H1 (cell line): ENCODE measurements around the gene ADGRA3. TPM values are rescaled to one million over a fixed set of nuclear protein-coding genes. Genes with fewer than 3 reads are reported as not detected.

Experiments
- CTCF ChIA-PET: fragments of 300-600 bp; sonication (Branson Sonifier 250); formaldehyde crosslinking; loops from one replicate; lab custom pipeline; 2021; ENCODE audit not compliant: partially characterized antibody; lab: Charles Lee
- POLR2A ChIA-PET: fragments of 300-600 bp; sonication (Branson Sonifier 250); formaldehyde crosslinking; loops from one replicate; lab custom pipeline; 2021; ENCODE audit warnings: inconsistent platforms; ENCODE audit not compliant: partially characterized antibody; lab: Charles Lee
- DNase-seq, 2 experiments: peaks; one replicate each; pipeline versions ENCODE4 v3.0.0 to v3.0.0-alpha.2; 2010 to 2022; ENCODE audit warnings: low spot score in 2 of 2, low read depth in 1 of 2, mixed read lengths in 1 of 2
- FAIRE-seq: peaks from 2 replicates; lab custom pipeline; 2011; peaks lifted over from hg19 to GRCh38; lab: Jason Lieb, UNC
- H2AFZ ChIP-seq: 2 replicates; pipeline ENCODE4 v1.8.1; 2012; ENCODE audit warnings: low read length, inconsistent platforms
- H2AK5ac ChIP-seq: 2 replicates; pipeline ENCODE4 v1.6.1; 2013; ENCODE audit warnings: low read depth, low read length
- H2BK120ac ChIP-seq: replicated peaks from 2 replicates; pipeline ENCODE3; 2013; ENCODE audit warnings: low read depth, low read length, inconsistent platforms
- H2BK12ac ChIP-seq: 2 replicates; pipeline ENCODE4 v1.6.1; 2013; ENCODE audit warnings: low read depth, low read length
- H2BK15ac ChIP-seq: 2 replicates; pipeline ENCODE4 v1.6.1; 2013; ENCODE audit warnings: low read length
- H2BK20ac ChIP-seq: 2 replicates; pipeline ENCODE4 v1.6.1; 2013; ENCODE audit warnings: low read length
- H2BK5ac ChIP-seq: 2 replicates; pipeline ENCODE4 v1.6.1; 2013; ENCODE audit warnings: low read depth, low read length
- H3K14ac ChIP-seq: 2 replicates; pipeline ENCODE4 v1.6.1; 2013; ENCODE audit warnings: inconsistent platforms; ENCODE audit not compliant: insufficient read length
- H3K18ac ChIP-seq: 2 replicates; pipeline ENCODE4 v1.6.1; 2013; ENCODE audit warnings: low read length; ENCODE audit errors: extremely low read depth
- H3K23ac ChIP-seq: 2 replicates; pipeline ENCODE4 v1.6.1; 2013; ENCODE audit warnings: inconsistent platforms; ENCODE audit not compliant: insufficient read length
- H3K23me2 ChIP-seq: 2 replicates; pipeline ENCODE4 v1.6.1; 2013; ENCODE audit warnings: low read depth, low read length
- H3K27ac ChIP-seq: 2 replicates; pipeline ENCODE4 v1.6.1; 2011; ENCODE audit warnings: low read depth, low read length, inconsistent platforms
- H3K27me3 ChIP-seq, 4 experiments: replicated peaks in 1 of 4; 1 replicate in 1 of 4; 2 replicates in 3 of 4; pipeline versions ENCODE4 v1.6.1 to v1.8.1; 2011 to 2013; ENCODE audit warnings: low read length in 3 of 4, mild to moderate bottlenecking in 3 of 4, inconsistent platforms in 2 of 4, mixed read lengths in 2 of 4, moderate library complexity in 1 of 4; ENCODE audit not compliant: control insufficient read depth in 3 of 4, insufficient read depth in 3 of 4; ENCODE audit errors: extremely low read depth in 1 of 4
- H3K36me3 ChIP-seq, 4 experiments: 2 replicates each; pipeline versions ENCODE4 v1.6.1 to v1.8.1; 2011 to 2013; ENCODE audit warnings: mild to moderate bottlenecking in 4 of 4, low read length in 3 of 4, moderate library complexity in 2 of 4, control low read depth in 1 of 4, inconsistent platforms in 1 of 4; ENCODE audit not compliant: insufficient read depth in 4 of 4, control insufficient read depth in 2 of 4
- H3K4ac ChIP-seq: replicated peaks from 2 replicates; pipeline ENCODE3; 2013; ENCODE audit warnings: low read length, low read depth, mixed read lengths, inconsistent platforms; ENCODE audit not compliant: insufficient read length
- H3K4me1 ChIP-seq, 4 experiments: replicated peaks in 1 of 4; 1 replicate in 1 of 4; 2 replicates in 3 of 4; pipeline versions ENCODE4 v1.6.1 to v1.8.1; 2011 to 2013; ENCODE audit warnings: low read length in 3 of 4, inconsistent platforms in 2 of 4, mixed read lengths in 1 of 4; ENCODE audit not compliant: insufficient read depth in 4 of 4, control insufficient read depth in 3 of 4
- H3K4me2 ChIP-seq, 2 experiments: 2 replicates each; pipeline versions ENCODE4 v1.6.1 to v1.8.1; 2011 to 2013; ENCODE audit warnings: low read depth in 2 of 2, low read length in 2 of 2, control low read depth in 1 of 2, inconsistent platforms in 1 of 2, mild to moderate bottlenecking in 1 of 2; ENCODE audit not compliant: insufficient read depth in 1 of 2
- H3K4me3 ChIP-seq, 4 experiments: fragments of 200-600, 300-600 bp in 1 of 4; sonication (generic), shearing (Covaris generic), sonication (Bioruptor Twin) in 1 of 4; 2 replicates each; pipeline versions ENCODE4 v1.5.1 to v1.8.1; 2011 to 2016; ENCODE audit warnings: low read length in 4 of 4, low read depth in 3 of 4, control low read depth in 2 of 4, inconsistent platforms in 2 of 4, mild to moderate bottlenecking in 2 of 4, mixed read lengths in 1 of 4, moderate library complexity in 1 of 4; ENCODE audit not compliant: insufficient read depth in 2 of 4; ENCODE audit errors: extremely low read depth in 1 of 4
- H3K56ac ChIP-seq: replicated peaks from 2 replicates; pipeline ENCODE3; 2013; ENCODE audit warnings: low read depth, mild to moderate bottlenecking, mixed read lengths, low read length, inconsistent platforms; ENCODE audit not compliant: insufficient read length
- H3K79me1 ChIP-seq: 2 replicates; pipeline ENCODE4 v1.6.1; 2013; ENCODE audit warnings: low read depth, low read length, control low read depth
- H3K79me2 ChIP-seq, 2 experiments: 2 replicates each; pipeline versions ENCODE4 v1.6.1 to v1.8.1; 2012 to 2013; ENCODE audit warnings: low read length in 2 of 2, mild to moderate bottlenecking in 2 of 2, inconsistent platforms in 1 of 2; ENCODE audit not compliant: insufficient read depth in 2 of 2, control insufficient read depth in 1 of 2
- H3K9ac ChIP-seq, 4 experiments: replicated peaks in 1 of 4; 1 replicate in 1 of 4; 2 replicates in 3 of 4; pipeline versions ENCODE4 v1.6.1 to v1.8.1; 2011 to 2013; ENCODE audit warnings: low read depth in 3 of 4, low read length in 3 of 4, control low read depth in 2 of 4, mild to moderate bottlenecking in 2 of 4, moderate library complexity in 2 of 4, inconsistent platforms in 1 of 4; ENCODE audit errors: extremely low read depth in 1 of 4
- H3K9me3 ChIP-seq, 2 experiments: 2 replicates each; pipeline versions ENCODE4 v1.6.1 to v1.8.1; 2012 to 2013; ENCODE audit warnings: mild to moderate bottlenecking in 2 of 2, moderate library complexity in 2 of 2, control low read depth in 1 of 2, inconsistent platforms in 1 of 2, low read depth in 1 of 2, low read length in 1 of 2, mixed read lengths in 1 of 2; ENCODE audit not compliant: insufficient read depth in 2 of 2
- H4K20me1 ChIP-seq, 2 experiments: replicated peaks in 1 of 2; 2 replicates each; pipeline versions ENCODE3 to v1.8.1; 2011 to 2013; ENCODE audit warnings: inconsistent platforms in 2 of 2, low read length in 2 of 2, mild to moderate bottlenecking in 1 of 2; ENCODE audit not compliant: insufficient read depth in 2 of 2, control insufficient read depth in 1 of 2
- H4K5ac ChIP-seq: 2 replicates; pipeline ENCODE4 v1.6.1; 2013; ENCODE audit warnings: low read length, low read depth, mixed read lengths, inconsistent platforms; ENCODE audit not compliant: insufficient read length
- H4K8ac ChIP-seq: 2 replicates; pipeline ENCODE4 v1.8.0; 2013; ENCODE audit warnings: mild to moderate bottlenecking, moderate library complexity, low read length, inconsistent platforms; ENCODE audit not compliant: insufficient read depth; ENCODE audit errors: extremely low read depth
- H4K91ac ChIP-seq: replicated peaks from 2 replicates; pipeline ENCODE3; 2013; ENCODE audit warnings: low read length, mixed read lengths, inconsistent platforms; ENCODE audit not compliant: insufficient read length
- CHD1 ChIP-seq: IDR thresholded peaks from 2 replicates; pipeline ENCODE4 v1.6.1; 2012; ENCODE audit warnings: low read depth, low read length, improper control_type of control experiment
- KDM1A ChIP-seq: fragments of 200-600, 300-600 bp; sonication (generic); IDR thresholded peaks from 2 replicates; pipeline ENCODE4 v1.7.1; 2016; ENCODE audit warnings: mild to moderate bottlenecking, low read length, borderline replicate concordance
- POLR2AphosphoS5 ChIP-seq: IDR thresholded peaks from 2 replicates; pipeline ENCODE4 v1.6.1; 2011; ENCODE audit warnings: low read depth, low read length
- SP2 ChIP-seq: IDR thresholded peaks from 2 replicates; pipeline ENCODE4 v1.6.1; 2012; ENCODE audit warnings: mild to moderate bottlenecking, low read length, inconsistent platforms
- WGBS, 2 experiments: shearing (Covaris generic) in 1 of 2; methylation state at CpG; one replicate each; pipeline versions ENCODE4 v1.1.6 to v1.1.7; 2013 to 2015; ENCODE audit warnings: low lambda C conversion rate in 2 of 2, mixed read lengths in 2 of 2, inconsistent platforms in 1 of 2, low coverage in 1 of 2, missing lambda C conversion rate in 1 of 2; ENCODE audit not compliant: insufficient replicate concordance in 2 of 2, insufficient coverage in 1 of 2, insufficient read length in 1 of 2; ENCODE audit errors: extremely low coverage in 1 of 2, missing lambda C conversion rate in 1 of 2; 5-methylcytosine and 5-hydroxymethylcytosine counted together
- polyA plus RNA-seq, 7 experiments: library from polyadenylated mRNA; depleted of rRNA in 3 of 7; stranded (reverse) in 5 of 7; unstranded in 2 of 7; fragments of >200 nt in 5 of 7; fragments of 200-250 nt in 2 of 7; gene quantifications; 1 replicate in 5 of 7; 2 replicates in 1 of 7; 4 replicates in 1 of 7; pipeline versions ENCODE4 v1.2.1 to v1.2.3, GENCODE V29; 2011 to 2013; ENCODE audit warnings: missing spikeins in 2 of 7, mixed read lengths in 2 of 7
- total RNA-seq: library from RNA; stranded (reverse); fragmentation: NEBNext Ultra II Directional; extraction: Animal tissue kit (Norgen Biotek cat#: 25700); gene quantifications from 2 replicates; pipeline ENCODE4 v1.2.1, GENCODE V29; 2021
- TF ChIP-seq, protein P1 (sequence below): IDR thresholded peaks from 2 replicates; pipeline ENCODE4 v1.6.1; 2012; ENCODE audit warnings: low read length, inconsistent platforms

Gene ADGRA3
- total and polyA plus RNA-seq, 2 of the 8 experiments (the other 6 are each of a cell fraction or from before 2014, with no cell fraction given), result 31.5 to 63.0 TPM

DNA sequence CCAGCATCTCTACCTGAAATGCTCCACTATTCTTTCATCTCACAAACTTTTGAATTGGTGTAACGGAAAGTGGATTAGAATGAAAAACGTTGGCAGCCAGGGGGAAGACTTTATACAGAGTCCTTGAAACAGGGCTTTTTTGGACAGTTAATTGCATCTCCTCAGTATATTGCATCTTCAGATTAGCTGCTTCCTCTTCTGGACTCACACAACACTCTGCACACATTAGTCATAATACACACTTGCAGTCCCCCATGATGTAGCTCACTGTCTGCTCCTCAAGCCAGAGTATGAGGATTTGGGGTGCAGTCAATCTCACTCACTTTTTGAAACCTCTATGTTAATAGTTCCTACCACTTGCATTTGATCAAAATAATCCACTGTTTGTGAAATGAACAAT, 101.0 kb downstream of the ADGRA3 start:
- Histone ChIP-seq H2BK15ac (no peak overlapping the region), H3K9me3 (no peaks in the 10 kb centered on the region), H3K23ac (no peak overlapping the region), H2BK12ac (no peak overlapping the region), H3K56ac (no peak overlapping the region), H3K9ac (no peak overlapping the region), H2BK120ac (no peak overlapping the region), H3K23me2 (no peaks in the 10 kb centered on the region), H3K4me1 (no peaks in the 10 kb centered on the region), H3K4me2 (no peak overlapping the region), H4K8ac (no peak overlapping the region), H3K27me3 (no peaks in the 10 kb centered on the region), H3K27ac (no peak overlapping the region), H3K79me1 (no peaks in the 10 kb centered on the region), H4K20me1 (peaks cover 0 to 3% of the 10 kb centered on the region in 2 experiments), H3K4me3 (no peak overlapping the region), H4K91ac (no peak overlapping the region), H3K36me3 (peaks cover 0 to 25% (median 4%) of the 10 kb centered on the region in 4 experiments; a peak in 7 of 8 replicates), H2AK5ac (no peak overlapping the region), H2BK5ac (no peak overlapping the region), H2BK20ac (no peak overlapping the region), H3K79me2 (no peaks in the 10 kb centered on the region), H3K4ac (no peak overlapping the region), H3K14ac (no peak overlapping the region), H3K18ac (no peak overlapping the region), H2AFZ (no peak overlapping the region), H4K5ac (no peak overlapping the region)
- POLR2A ChIA-PET, result no interaction called here
- TF ChIP-seq SP2, result no peak
- TF ChIP-seq, protein P1, sequence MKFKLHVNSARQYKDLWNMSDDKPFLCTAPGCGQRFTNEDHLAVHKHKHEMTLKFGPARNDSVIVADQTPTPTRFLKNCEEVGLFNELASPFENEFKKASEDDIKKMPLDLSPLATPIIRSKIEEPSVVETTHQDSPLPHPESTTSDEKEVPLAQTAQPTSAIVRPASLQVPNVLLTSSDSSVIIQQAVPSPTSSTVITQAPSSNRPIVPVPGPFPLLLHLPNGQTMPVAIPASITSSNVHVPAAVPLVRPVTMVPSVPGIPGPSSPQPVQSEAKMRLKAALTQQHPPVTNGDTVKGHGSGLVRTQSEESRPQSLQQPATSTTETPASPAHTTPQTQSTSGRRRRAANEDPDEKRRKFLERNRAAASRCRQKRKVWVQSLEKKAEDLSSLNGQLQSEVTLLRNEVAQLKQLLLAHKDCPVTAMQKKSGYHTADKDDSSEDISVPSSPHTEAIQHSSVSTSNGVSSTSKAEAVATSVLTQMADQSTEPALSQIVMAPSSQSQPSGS, result no peak
- no peak for TF ChIP-seq CHD1
- no peak for TF ChIP-seq POLR2AphosphoS5
- TF ChIP-seq KDM1A, result no peak
- FAIRE-seq (no peak), DNase-seq (no peak)
- CTCF ChIA-PET, result interaction anchor here (0.6 kb wide), 1 partner anchor 1570 kb away, joined by 3 read pairs; no protein-coding TSS in a partner anchor
- WGBS, 2 experiments, result 81% methylated on average over 2 of the region's 2 CpGs; no CpG with 5 or more reads in 1 of the 2 experiments
